ENCODE results near the gene DBET. TPM values are rescaled to one million over a fixed set of nuclear protein-coding genes. Genes with fewer than 3 reads are reported as not detected.

Gene DBET
- total RNA-seq (ENCODE audit: low replicate concordance) = not detected in 2 replicates

GRCh38 chr4:190064342-190064741, at the start of gene DBET:
DBET (plus strand) TSS chr4:190064502.

GRCh38 chr4:190027156-190027555, 37.1 kb upstream of the DBET start, which contains the start of gene FRG2:
FRG2 (minus strand) TSS chr4:190027256; CDS start chr4:190027204, 52 bp downstream.

Other genes starting within 250 kb of the DBET start
- gene FRG1, start 123.6 kb upstream of the DBET start, total RNA-seq (ENCODE audit: low replicate concordance) = 15.0 and 22.0 TPM in 2 replicates
- gene FRG2, start 37.2 kb upstream of the DBET start, total RNA-seq (ENCODE audit: low replicate concordance) = not detected in 2 replicates
- gene DUX4, start 109.3 kb downstream of the DBET start, total RNA-seq (ENCODE audit: low replicate concordance) = not detected in 2 replicates

Data from smooth muscle cell of the coronary artery (primary cell).